PC-3 (cell line): Measurements from ENCODE around the gene GRK6. TPM values are rescaled to one million over a fixed set of nuclear protein-coding genes. Genes with fewer than 3 reads are reported as not detected.

ENCODE experiments used
- ATAC-seq: fragments of 200-7000 bp; cut with Tn5 transposase; 2 replicates; pipeline ENCODE4 v1.9.1; 2020; ENCODE audit warnings: mild to moderate bottlenecking, moderate library complexity
- BruUV-seq: library from RNA; stranded (reverse); fragments of 400-500 nt; replicated peaks from 2 replicates; lab custom pipeline; 2021; lab: Mats Ljungman, UMichigan
- CTCF ChIA-PET: fragments of 300-600 bp; sonication (Branson Sonifier 250); formaldehyde crosslinking; loops from one replicate; lab custom pipeline; 2022; ENCODE audit warnings: antibody characterized with exemption; lab: Charles Lee
- POLR2A ChIA-PET: fragments of 300-600 bp; sonication (Branson Sonifier 250); formaldehyde crosslinking; loops from one replicate; lab custom pipeline; 2022; ENCODE audit warnings: antibody characterized with exemption; ENCODE audit not compliant: unreplicated experiment; lab: Charles Lee
- DNase-seq: peaks from one replicate; pipeline ENCODE4 v3.0.0-alpha.2; 2015
- H2AFZ ChIP-seq: fragments of 300-600 bp; sonication (generic); 2 replicates; pipeline ENCODE4 v1.6.0; 2016; ENCODE audit warnings: antibody characterized with exemption, low read length
- H3F3A ChIP-seq: fragments of 300-600 bp; sonication (generic); one replicate; pipeline ENCODE4 v1.6.0; 2017; ENCODE audit warnings: antibody characterized with exemption, low read length, control low read depth, mild to moderate bottlenecking; ENCODE audit not compliant: unreplicated experiment
- H3K27ac ChIP-seq: fragments of 300-600 bp; sonication (generic); 2 replicates; pipeline ENCODE4 v1.5.1; 2016; ENCODE audit warnings: mild to moderate bottlenecking, low read length
- H3K27me3 ChIP-seq: fragments of 300-600 bp; sonication (generic); 2 replicates; pipeline ENCODE4 v1.6.1; 2016; ENCODE audit warnings: low read length, mixed read lengths
- H3K36me3 ChIP-seq: fragments of 300-600 bp; sonication (generic); 2 replicates; pipeline ENCODE4 v1.6.1; 2016; ENCODE audit warnings: low read depth, mixed run types, low read length, mixed read lengths
- H3K4me1 ChIP-seq: fragments of 300-600 bp; sonication (generic); 2 replicates; pipeline ENCODE4 v1.5.1; 2016; ENCODE audit warnings: low read length; ENCODE audit not compliant: insufficient read depth
- H3K4me2 ChIP-seq: fragments of 300-600 bp; sonication (generic); 2 replicates; pipeline ENCODE4 v1.6.0; 2016; ENCODE audit warnings: low read length
- H3K4me3 ChIP-seq: fragments of 300-600 bp; sonication (generic); 2 replicates; pipeline ENCODE4 v1.5.1; 2016; ENCODE audit warnings: mild to moderate bottlenecking, low read length, mixed read lengths
- H3K79me2 ChIP-seq: fragments of 300-600 bp; sonication (generic); 2 replicates; pipeline ENCODE4 v1.6.1; 2017; ENCODE audit warnings: low read length, mixed read lengths
- H3K9ac ChIP-seq: fragments of 300-600 bp; sonication (generic); 2 replicates; pipeline ENCODE4 v1.6.0; 2016; ENCODE audit warnings: mild to moderate bottlenecking, low read length
- H3K9me2 ChIP-seq: fragments of 300-600 bp; sonication (generic); replicated peaks from 2 replicates; pipeline ENCODE4 v1.6.1; 2016; ENCODE audit warnings: mixed run types, low read length, mixed read lengths
- H3K9me3 ChIP-seq: fragments of 300-600 bp; sonication (generic); 2 replicates; pipeline ENCODE4 v1.6.1; 2016; ENCODE audit warnings: low read length, mixed read lengths
- H4K20me1 ChIP-seq: fragments of 300-600 bp; sonication (generic); 2 replicates; pipeline ENCODE4 v1.6.1; 2016; ENCODE audit warnings: low read length, mixed read lengths
- CTCF ChIP-seq: fragments of 300-600 bp; sonication (generic); conservative IDR thresholded peaks from 2 replicates; pipeline ENCODE4 v1.5.1; 2017; ENCODE audit warnings: antibody characterized with exemption, low read depth, mild to moderate bottlenecking, low read length
- EZH2 ChIP-seq: fragments of 300-600 bp; sonication (generic); IDR thresholded peaks from one replicate; pipeline ENCODE4 v1.6.1; 2017; ENCODE audit warnings: antibody characterized with exemption, mild to moderate bottlenecking, low read length; ENCODE audit not compliant: unreplicated experiment
- EZH2phosphoT487 ChIP-seq: fragments of 300-600 bp; sonication (generic); IDR thresholded peaks from 2 replicates; pipeline ENCODE4 v1.6.1; 2018; ENCODE audit warnings: mild to moderate bottlenecking, antibody characterized with exemption, low read length, borderline replicate concordance
- intact Hi-C: fragments of 100-400 bp; cut with micrococcal nuclease; formaldehyde crosslinking; loops from 2 replicates; pipeline ENCODE4 v1.9.0; 2023
- total RNA-seq: library from RNA; depleted of rRNA; stranded (reverse); fragments of >200 nt; gene quantifications from 2 replicates; pipeline ENCODE4 v1.2.3, GENCODE V29; 2014

The GRK6 gene
- total RNA-seq, 1 experiment from 2014 or later = 69.9 TPM

GRCh38 chr5:177469750-177470525 lies 43.5 kb downstream of the GRK6 start:
- H3K9me2 ChIP-seq = no peaks in the 10 kb centered on the region
- no peak for DNase-seq
- H3K27ac ChIP-seq = no peak overlapping the region
- peaks cover 36% of the 10 kb centered on the region; the same call in 1 of the 2 replicates for H4K20me1 ChIP-seq
- H3K9ac ChIP-seq = no peak overlapping the region
- POLR2A ChIA-PET = no interaction called here
- H3K9me3 ChIP-seq = no peaks in the 10 kb centered on the region
- no peak for ATAC-seq
- CTCF ChIA-PET = interaction anchor here (0.5 kb wide), 1 partner anchor 12 kb away, joined by 6 read pairs; no protein-coding TSS in a partner anchor
- H2AFZ ChIP-seq = no peak overlapping the region
- H3K36me3 ChIP-seq = peaks cover 21% of the 10 kb centered on the region
- H3F3A ChIP-seq = no peaks in the 10 kb centered on the region
- H3K4me2 ChIP-seq = no peak overlapping the region
- BruUV-seq = no TSS peak
- no peaks in the 10 kb centered on the region for H3K27me3 ChIP-seq
- intact Hi-C loops = no loop called here
- TF ChIP-seq EZH2phosphoT487 = no peak
- no peak for TF ChIP-seq EZH2
- TF ChIP-seq CTCF = no peak
- H3K4me1 ChIP-seq = peaks cover 21% of the 10 kb centered on the region
- no peak overlapping the region for H3K4me3 ChIP-seq
- H3K79me2 ChIP-seq = peaks cover 34% of the 10 kb centered on the region

- no peaks in the 10 kb centered on the region for H3K9me2 ChIP-seq
- BruUV-seq = no TSS peak
- CTCF ChIA-PET = interaction anchor here (0.5 kb wide), 1 partner anchor 1664 kb away, joined by 3 read pairs; no protein-coding TSS in a partner anchor
- no peaks in the 10 kb centered on the region for H3K27me3 ChIP-seq
- peak overlapping the region; percentile 90; the same call in 1 of the 2 replicates for H3K4me3 ChIP-seq
- POLR2A ChIA-PET = no interaction called here
- peaks cover 34% of the 10 kb centered on the region for H3K79me2 ChIP-seq
- peaks cover 21% of the 10 kb centered on the region for H3K4me1 ChIP-seq
- H3K36me3 ChIP-seq = peaks cover 12% of the 10 kb centered on the region
- DNase-seq = peak; percentile 62
- H4K20me1 ChIP-seq = peaks cover 36% of the 10 kb centered on the region; the same call in 1 of the 2 replicates
- ATAC-seq = peak; percentile 48
- no peak overlapping the region for H3K9ac ChIP-seq
- H3K4me2 ChIP-seq = peak overlapping the region; percentile 98
- no peaks in the 10 kb centered on the region for H3K9me3 ChIP-seq
- intact Hi-C loops = loop anchor here (1.0 kb wide), 1 partner anchor 26 kb away; the partner anchor contains the start of gene PDLIM7
- no peak overlapping the region for H2AFZ ChIP-seq
- no peaks in the 10 kb centered on the region for H3F3A ChIP-seq
- TF ChIP-seq EZH2phosphoT487 (no peak), CTCF (no peak), EZH2 (no peak)
- H3K27ac ChIP-seq = peak overlapping the region; percentile 18; the same call in 1 of the 2 replicates
Measured at GRCh38 chr5:177470759-177471536, 44.5 kb downstream of the GRK6 start.
